H1 (cell line): Measurements from ENCODE around the gene ODAD3. TPM values are rescaled to one million over a fixed set of nuclear protein-coding genes. Genes with fewer than 3 reads are reported as not detected.
A peak's percentile ranks its signal among the peaks of the same experiment; 100 is the strongest.

ENCODE experiments used
- CTCF ChIA-PET: fragments of 300-600 bp; sonication (Branson Sonifier 250); formaldehyde crosslinking; loops from one replicate; lab custom pipeline; 2021; ENCODE audit not compliant: partially characterized antibody; lab: Charles Lee
- POLR2A ChIA-PET: fragments of 300-600 bp; sonication (Branson Sonifier 250); formaldehyde crosslinking; loops from one replicate; lab custom pipeline; 2021; ENCODE audit warnings: inconsistent platforms; ENCODE audit not compliant: partially characterized antibody; lab: Charles Lee
- DNase-seq, 2 experiments: peaks; one replicate each; pipeline versions ENCODE4 v3.0.0 to v3.0.0-alpha.2; 2010 to 2022; ENCODE audit warnings: low spot score in 2 of 2, low read depth in 1 of 2, mixed read lengths in 1 of 2
- FAIRE-seq: peaks from 2 replicates; lab custom pipeline; 2011; peaks lifted over from hg19 to GRCh38; lab: Jason Lieb, UNC
- H2AFZ ChIP-seq: 2 replicates; pipeline ENCODE4 v1.8.1; 2012; ENCODE audit warnings: low read length, inconsistent platforms
- H2AK5ac ChIP-seq: 2 replicates; pipeline ENCODE4 v1.6.1; 2013; ENCODE audit warnings: low read depth, low read length
- H2BK120ac ChIP-seq: replicated peaks from 2 replicates; pipeline ENCODE3; 2013; ENCODE audit warnings: low read depth, low read length, inconsistent platforms
- H2BK12ac ChIP-seq: 2 replicates; pipeline ENCODE4 v1.6.1; 2013; ENCODE audit warnings: low read depth, low read length
- H2BK15ac ChIP-seq: 2 replicates; pipeline ENCODE4 v1.6.1; 2013; ENCODE audit warnings: low read length
- H2BK20ac ChIP-seq: 2 replicates; pipeline ENCODE4 v1.6.1; 2013; ENCODE audit warnings: low read length
- H2BK5ac ChIP-seq: 2 replicates; pipeline ENCODE4 v1.6.1; 2013; ENCODE audit warnings: low read depth, low read length
- H3K14ac ChIP-seq: 2 replicates; pipeline ENCODE4 v1.6.1; 2013; ENCODE audit warnings: inconsistent platforms; ENCODE audit not compliant: insufficient read length
- H3K18ac ChIP-seq: 2 replicates; pipeline ENCODE4 v1.6.1; 2013; ENCODE audit warnings: low read length; ENCODE audit errors: extremely low read depth
- H3K23ac ChIP-seq: 2 replicates; pipeline ENCODE4 v1.6.1; 2013; ENCODE audit warnings: inconsistent platforms; ENCODE audit not compliant: insufficient read length
- H3K23me2 ChIP-seq: 2 replicates; pipeline ENCODE4 v1.6.1; 2013; ENCODE audit warnings: low read depth, low read length
- H3K27ac ChIP-seq: 2 replicates; pipeline ENCODE4 v1.6.1; 2011; ENCODE audit warnings: low read depth, low read length, inconsistent platforms
- H3K27me3 ChIP-seq, 4 experiments: replicated peaks in 1 of 4; 1 replicate in 1 of 4; 2 replicates in 3 of 4; pipeline versions ENCODE4 v1.6.1 to v1.8.1; 2011 to 2013; ENCODE audit warnings: low read length in 3 of 4, mild to moderate bottlenecking in 3 of 4, inconsistent platforms in 2 of 4, mixed read lengths in 2 of 4, moderate library complexity in 1 of 4; ENCODE audit not compliant: control insufficient read depth in 3 of 4, insufficient read depth in 3 of 4; ENCODE audit errors: extremely low read depth in 1 of 4
- H3K36me3 ChIP-seq, 4 experiments: 2 replicates each; pipeline versions ENCODE4 v1.6.1 to v1.8.1; 2011 to 2013; ENCODE audit warnings: mild to moderate bottlenecking in 4 of 4, low read length in 3 of 4, moderate library complexity in 2 of 4, control low read depth in 1 of 4, inconsistent platforms in 1 of 4; ENCODE audit not compliant: insufficient read depth in 4 of 4, control insufficient read depth in 2 of 4
- H3K4ac ChIP-seq: replicated peaks from 2 replicates; pipeline ENCODE3; 2013; ENCODE audit warnings: low read length, low read depth, mixed read lengths, inconsistent platforms; ENCODE audit not compliant: insufficient read length
- H3K4me1 ChIP-seq, 4 experiments: replicated peaks in 1 of 4; 1 replicate in 1 of 4; 2 replicates in 3 of 4; pipeline versions ENCODE4 v1.6.1 to v1.8.1; 2011 to 2013; ENCODE audit warnings: low read length in 3 of 4, inconsistent platforms in 2 of 4, mixed read lengths in 1 of 4; ENCODE audit not compliant: insufficient read depth in 4 of 4, control insufficient read depth in 3 of 4
- H3K4me2 ChIP-seq, 2 experiments: 2 replicates each; pipeline versions ENCODE4 v1.6.1 to v1.8.1; 2011 to 2013; ENCODE audit warnings: low read depth in 2 of 2, low read length in 2 of 2, control low read depth in 1 of 2, inconsistent platforms in 1 of 2, mild to moderate bottlenecking in 1 of 2; ENCODE audit not compliant: insufficient read depth in 1 of 2
- H3K4me3 ChIP-seq, 4 experiments: fragments of 200-600, 300-600 bp in 1 of 4; sonication (generic), shearing (Covaris generic), sonication (Bioruptor Twin) in 1 of 4; 2 replicates each; pipeline versions ENCODE4 v1.5.1 to v1.8.1; 2011 to 2016; ENCODE audit warnings: low read length in 4 of 4, low read depth in 3 of 4, control low read depth in 2 of 4, inconsistent platforms in 2 of 4, mild to moderate bottlenecking in 2 of 4, mixed read lengths in 1 of 4, moderate library complexity in 1 of 4; ENCODE audit not compliant: insufficient read depth in 2 of 4; ENCODE audit errors: extremely low read depth in 1 of 4
- H3K56ac ChIP-seq: replicated peaks from 2 replicates; pipeline ENCODE3; 2013; ENCODE audit warnings: low read depth, mild to moderate bottlenecking, mixed read lengths, low read length, inconsistent platforms; ENCODE audit not compliant: insufficient read length
- H3K79me1 ChIP-seq: 2 replicates; pipeline ENCODE4 v1.6.1; 2013; ENCODE audit warnings: low read depth, low read length, control low read depth
- H3K79me2 ChIP-seq, 2 experiments: 2 replicates each; pipeline versions ENCODE4 v1.6.1 to v1.8.1; 2012 to 2013; ENCODE audit warnings: low read length in 2 of 2, mild to moderate bottlenecking in 2 of 2, inconsistent platforms in 1 of 2; ENCODE audit not compliant: insufficient read depth in 2 of 2, control insufficient read depth in 1 of 2
- H3K9ac ChIP-seq, 4 experiments: replicated peaks in 1 of 4; 1 replicate in 1 of 4; 2 replicates in 3 of 4; pipeline versions ENCODE4 v1.6.1 to v1.8.1; 2011 to 2013; ENCODE audit warnings: low read depth in 3 of 4, low read length in 3 of 4, control low read depth in 2 of 4, mild to moderate bottlenecking in 2 of 4, moderate library complexity in 2 of 4, inconsistent platforms in 1 of 4; ENCODE audit errors: extremely low read depth in 1 of 4
- H3K9me3 ChIP-seq, 2 experiments: 2 replicates each; pipeline versions ENCODE4 v1.6.1 to v1.8.1; 2012 to 2013; ENCODE audit warnings: mild to moderate bottlenecking in 2 of 2, moderate library complexity in 2 of 2, control low read depth in 1 of 2, inconsistent platforms in 1 of 2, low read depth in 1 of 2, low read length in 1 of 2, mixed read lengths in 1 of 2; ENCODE audit not compliant: insufficient read depth in 2 of 2
- H4K20me1 ChIP-seq, 2 experiments: replicated peaks in 1 of 2; 2 replicates each; pipeline versions ENCODE3 to v1.8.1; 2011 to 2013; ENCODE audit warnings: inconsistent platforms in 2 of 2, low read length in 2 of 2, mild to moderate bottlenecking in 1 of 2; ENCODE audit not compliant: insufficient read depth in 2 of 2, control insufficient read depth in 1 of 2
- H4K5ac ChIP-seq: 2 replicates; pipeline ENCODE4 v1.6.1; 2013; ENCODE audit warnings: low read length, low read depth, mixed read lengths, inconsistent platforms; ENCODE audit not compliant: insufficient read length
- H4K8ac ChIP-seq: 2 replicates; pipeline ENCODE4 v1.8.0; 2013; ENCODE audit warnings: mild to moderate bottlenecking, moderate library complexity, low read length, inconsistent platforms; ENCODE audit not compliant: insufficient read depth; ENCODE audit errors: extremely low read depth
- H4K91ac ChIP-seq: replicated peaks from 2 replicates; pipeline ENCODE3; 2013; ENCODE audit warnings: low read length, mixed read lengths, inconsistent platforms; ENCODE audit not compliant: insufficient read length
- HDAC6 ChIP-seq: IDR thresholded peaks from one replicate; pipeline ENCODE4 v1.7.1; 2012; ENCODE audit warnings: low read depth, mild to moderate bottlenecking, inconsistent platforms, low read length, moderate library complexity
- RAD21 ChIP-seq, 2 experiments: IDR thresholded peaks in 1 of 2; conservative IDR thresholded peaks in 1 of 2; 2 replicates each; pipeline ENCODE4 v1.6.1; 2011; ENCODE audit warnings: low read depth in 2 of 2, low read length in 2 of 2, improper control_type of control experiment in 1 of 2, inconsistent platforms in 1 of 2, mild to moderate bottlenecking in 1 of 2, moderate library complexity in 1 of 2
- TCF12 ChIP-seq: IDR thresholded peaks from 2 replicates; pipeline ENCODE4 v1.6.1; 2011; ENCODE audit warnings: low read depth, mild to moderate bottlenecking, low read length
- WGBS, 2 experiments: shearing (Covaris generic) in 1 of 2; methylation state at CpG; one replicate each; pipeline versions ENCODE4 v1.1.6 to v1.1.7; 2013 to 2015; ENCODE audit warnings: low lambda C conversion rate in 2 of 2, mixed read lengths in 2 of 2, inconsistent platforms in 1 of 2, low coverage in 1 of 2, missing lambda C conversion rate in 1 of 2; ENCODE audit not compliant: insufficient replicate concordance in 2 of 2, insufficient coverage in 1 of 2, insufficient read length in 1 of 2; ENCODE audit errors: extremely low coverage in 1 of 2, missing lambda C conversion rate in 1 of 2; 5-methylcytosine and 5-hydroxymethylcytosine counted together
- polyA plus RNA-seq, 7 experiments: library from polyadenylated mRNA; depleted of rRNA in 3 of 7; stranded (reverse) in 5 of 7; unstranded in 2 of 7; fragments of >200 nt in 5 of 7; fragments of 200-250 nt in 2 of 7; gene quantifications; 1 replicate in 5 of 7; 2 replicates in 1 of 7; 4 replicates in 1 of 7; pipeline versions ENCODE4 v1.2.1 to v1.2.3, GENCODE V29; 2011 to 2013; ENCODE audit warnings: missing spikeins in 2 of 7, mixed read lengths in 2 of 7
- total RNA-seq: library from RNA; stranded (reverse); fragmentation: NEBNext Ultra II Directional; extraction: Animal tissue kit (Norgen Biotek cat#: 25700); gene quantifications from 2 replicates; pipeline ENCODE4 v1.2.1, GENCODE V29; 2021

The ODAD3 gene
- total and polyA plus RNA-seq, 2 of the 8 experiments (the other 6 are each of a cell fraction or from before 2014, with no cell fraction given), result 2.1 to 2.2 TPM

- Histone ChIP-seq H3K56ac (no peak overlapping the region), H3K27ac (no peak overlapping the region), H3K4me1 (peaks cover 0 to 17% (median 5%) of the 10 kb centered on the region in 4 experiments; a peak in 5 of 7 replicates), H3K9ac (no peak overlapping the region), H2BK5ac (no peak overlapping the region), H3K23me2 (peaks cover 7% of the 10 kb centered on the region; the same call in 1 of the 2 replicates), H3K4me2 (no peak overlapping the region; a peak in 1 of 4 replicates), H2AFZ (no peak overlapping the region), H3K79me1 (no peaks in the 10 kb centered on the region), H3K36me3 (no peaks in the 10 kb centered on the region; a peak in 1 of 8 replicates), H3K4ac (no peak overlapping the region), H2BK120ac (no peak overlapping the region), H3K79me2 (no peaks in the 10 kb centered on the region), H3K4me3 (no peak overlapping the region), H4K5ac (no peak overlapping the region), H3K14ac (no peak overlapping the region), H4K8ac (0 out of 2 replicates have a peak overlapping the region, but pooled peaks have one; percentile 28), H3K23ac (no peak overlapping the region), H2BK20ac (no peak overlapping the region), H2AK5ac (no peak overlapping the region), H2BK12ac (no peak overlapping the region), H3K9me3 (no peaks in the 10 kb centered on the region; a peak in 1 of 4 replicates), H4K20me1 (peaks cover 0 to 9% of the 10 kb centered on the region in 2 experiments), H4K91ac (no peak overlapping the region), H3K27me3 (peaks cover 20 to 26% (median 23%) of the 10 kb centered on the region in 4 experiments), H3K18ac (no peak overlapping the region), H2BK15ac (no peak overlapping the region)
- no peak for DNase-seq
- CTCF ChIA-PET, result interaction anchor here (0.8 to 6.4 kb wide), 19 partner anchors 12 to 210 kb away, joined by 3 to 37 read pairs (median 6); partner anchors contain the start of genes CNN1 and EPOR
- no peak for FAIRE-seq
- WGBS, 2 experiments, result 93% methylated on average over 13 of the region's 57 CpGs; no CpG with 5 or more reads in 1 of the 2 experiments
- no peak for TF ChIP-seq HDAC6
- no peak for TF ChIP-seq TCF12
- no peak for TF ChIP-seq RAD21 (IDR thresholded peaks at IDR 0.05 in 1 of 2, conservative IDR thresholded peaks at IDR 0.05 in 1 of 2; ENCODE audit: low read depth in 2 of 2, low read length in 2 of 2)
- POLR2A ChIA-PET, result interaction anchor here (1.3 to 3.1 kb wide), 5 partner anchors 19 to 60 kb away, joined by 4 to 14 read pairs (median 4); no protein-coding TSS in a partner anchor
Measured at GRCh38 chr19:11483366-11484111, 48.6 kb upstream of the ODAD3 start.
